NOMO-1 (cell line): ENCODE data around the gene SLIT1.
"Not testable (repeated sequence)": the region's sequence is repeated elsewhere in the genome, so short reads cannot be mapped to it uniquely, and the experiment has no call there.

ENCODE experiments used
- DNase-seq, 2 experiments: peaks; one replicate each; lab custom pipeline; 2025; ENCODE audit not compliant: unreplicated experiment in 2 of 2; lab: John Stamatoyannopoulos, UW

Gene SLIT1

DNA sequence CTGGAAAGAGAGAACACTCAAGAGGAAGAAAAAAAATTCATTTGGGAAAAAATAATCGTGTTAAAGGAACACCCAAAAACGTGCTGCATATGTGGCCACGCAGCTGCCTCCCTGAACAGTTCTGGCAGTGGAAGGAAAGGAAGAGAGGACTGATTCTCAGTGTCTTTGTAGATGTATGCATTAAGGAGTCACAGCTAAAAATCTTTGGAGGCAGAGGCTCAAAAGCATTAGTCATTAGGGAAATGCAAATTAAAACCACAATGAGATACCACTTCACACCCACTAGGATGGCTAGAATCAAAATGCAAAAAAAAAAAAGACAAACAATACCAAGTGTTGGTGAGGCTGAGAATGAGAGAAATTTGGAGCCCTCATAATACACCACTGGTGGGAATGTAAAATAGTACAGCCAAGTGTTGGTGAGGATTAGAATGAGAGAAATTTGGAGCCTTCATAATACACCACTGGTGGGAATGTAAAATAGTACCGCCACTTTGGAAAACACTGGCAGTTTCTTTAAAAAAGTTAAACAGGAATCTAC, 134.7 kb downstream of the SLIT1 start:
- no peak for DNase-seq

DNA sequence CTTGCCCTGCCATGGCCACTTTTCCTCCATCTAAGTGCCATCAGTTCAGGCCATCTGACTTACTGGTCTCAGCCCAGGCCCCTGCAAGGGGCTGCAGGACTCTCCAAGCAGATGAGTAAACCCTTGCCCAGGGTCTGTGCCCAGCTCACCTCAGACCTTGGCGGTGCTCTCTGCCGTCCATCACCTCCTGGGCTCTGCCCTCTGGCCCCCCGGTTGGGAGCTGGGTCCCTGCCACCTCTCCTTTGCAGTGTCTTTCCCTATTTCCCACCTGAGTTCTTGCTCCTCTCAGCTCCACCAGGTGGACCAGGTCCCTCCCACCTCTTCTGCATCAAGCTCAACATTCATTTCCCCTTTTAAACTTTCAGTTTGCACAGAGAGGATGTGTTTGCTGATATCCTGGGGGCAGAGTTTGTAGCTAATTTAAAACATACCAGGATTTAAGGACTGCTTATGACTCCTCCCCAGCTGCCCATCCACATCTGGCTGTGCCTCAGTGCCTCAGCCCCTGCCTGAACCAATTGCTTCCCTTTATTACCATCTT, 135.5 kb downstream of the SLIT1 start:
- DNase-seq = no peak

DNA sequence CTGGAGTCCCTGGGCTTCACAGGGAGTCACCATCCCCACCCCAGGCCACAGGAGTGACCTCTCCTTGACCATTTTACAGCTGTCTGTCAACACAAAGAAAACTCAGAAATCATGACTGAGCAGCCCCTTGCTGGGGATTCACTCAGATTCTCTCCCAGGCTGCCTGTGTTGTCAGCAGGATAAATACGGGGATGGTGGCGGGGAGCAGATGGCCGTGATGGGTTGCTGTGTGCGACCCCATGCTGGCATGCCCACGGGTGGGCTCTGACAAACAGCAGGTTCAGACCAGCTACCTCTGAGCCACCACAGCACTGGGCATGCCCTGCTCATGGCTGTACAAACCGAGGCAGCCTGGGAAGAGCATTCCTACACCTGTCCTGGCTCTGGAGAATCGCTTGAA, 136.1 kb downstream of the SLIT1 start:
- DNase-seq = no peak

DNA sequence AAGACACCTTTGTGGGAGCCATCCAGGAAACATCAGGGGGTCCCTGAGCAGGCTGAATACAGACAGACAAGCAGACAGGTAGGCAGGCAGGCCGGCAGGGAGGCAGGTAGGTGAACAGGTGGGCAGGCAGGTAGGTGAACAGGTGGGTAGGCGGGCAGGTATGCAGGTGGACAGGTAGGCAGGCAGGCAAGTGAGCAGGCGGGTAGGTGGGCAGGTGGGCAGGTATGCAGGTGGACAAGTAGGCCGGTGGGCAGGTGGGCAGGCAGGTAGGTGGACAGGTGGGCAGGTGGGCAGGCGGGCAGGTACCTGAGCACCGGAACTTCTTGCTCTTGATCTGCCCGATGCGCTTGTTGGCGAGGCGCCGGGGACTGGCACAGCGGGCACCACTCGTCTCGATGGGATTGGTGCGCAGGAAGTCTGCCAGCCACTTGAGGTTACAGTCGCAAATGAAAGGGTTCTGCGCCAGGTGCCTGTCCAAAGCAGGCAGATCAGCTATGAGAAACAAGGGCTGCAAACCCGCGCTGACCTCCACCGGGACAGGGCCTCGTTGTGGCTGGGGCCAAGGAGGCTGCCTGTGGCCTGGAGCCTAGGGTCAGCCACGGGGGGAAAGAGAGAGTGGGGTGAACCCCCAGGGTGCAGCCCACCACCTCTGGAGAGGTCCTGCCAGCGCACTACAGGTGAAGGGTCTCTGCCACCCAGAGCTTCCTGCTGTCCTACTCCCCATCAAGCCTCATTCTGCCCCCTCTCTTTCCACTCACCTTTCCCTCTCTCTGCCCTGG, 136.9 kb downstream of the SLIT1 start:
- DNase-seq = no peak

DNA sequence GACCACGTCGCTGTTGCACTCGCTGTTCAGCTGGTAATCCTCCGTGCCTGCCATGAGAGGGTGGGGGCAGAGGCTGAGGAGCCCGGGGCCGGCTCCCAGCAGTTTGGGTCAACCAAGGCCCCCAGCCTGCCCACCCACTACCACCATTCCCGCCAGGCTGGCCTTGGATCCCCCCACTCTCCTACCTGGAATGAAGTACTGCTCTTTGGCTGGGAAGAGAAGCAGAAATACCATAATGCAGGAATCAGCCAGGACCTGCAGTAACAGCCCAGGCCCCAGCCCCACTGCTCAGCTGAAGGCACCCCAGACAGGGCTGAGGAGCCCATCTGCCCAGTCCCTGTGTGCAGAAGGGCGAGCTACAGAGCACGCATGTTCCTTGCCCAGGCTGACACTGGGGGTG, 138.0 kb downstream of the SLIT1 start:
- no peak for DNase-seq

DNA sequence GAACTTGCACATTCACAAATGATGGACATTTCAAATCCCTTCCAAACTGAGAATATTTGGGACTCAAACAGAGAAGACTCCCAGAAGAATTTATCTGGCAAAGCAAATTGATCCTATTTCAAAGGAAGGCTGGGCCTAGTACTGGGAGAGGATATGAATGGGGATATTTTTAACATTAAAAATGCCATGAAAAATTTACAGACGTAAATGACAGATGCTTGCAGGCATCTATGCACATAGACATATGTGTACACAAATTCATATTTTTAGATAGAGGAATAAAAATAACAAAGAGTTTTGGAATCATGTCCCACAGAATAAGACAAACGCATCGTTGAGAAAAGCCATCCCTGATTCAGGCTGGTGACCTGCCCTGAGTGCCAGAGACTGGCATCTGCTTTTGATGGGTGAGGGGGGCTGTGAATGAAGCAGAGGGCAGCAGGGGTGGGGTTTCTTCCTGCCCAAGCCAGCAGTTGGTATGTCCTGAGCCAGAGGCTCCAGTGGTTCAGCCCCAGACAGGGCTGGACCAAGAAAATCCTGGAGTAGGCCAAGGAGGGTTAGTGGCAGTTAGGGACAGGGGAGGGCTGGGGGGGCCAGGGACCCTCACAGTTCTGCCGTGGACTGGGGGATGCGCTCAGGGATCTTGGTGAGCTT, 138.5 kb downstream of the SLIT1 start:
- DNase-seq = no peak

DNA sequence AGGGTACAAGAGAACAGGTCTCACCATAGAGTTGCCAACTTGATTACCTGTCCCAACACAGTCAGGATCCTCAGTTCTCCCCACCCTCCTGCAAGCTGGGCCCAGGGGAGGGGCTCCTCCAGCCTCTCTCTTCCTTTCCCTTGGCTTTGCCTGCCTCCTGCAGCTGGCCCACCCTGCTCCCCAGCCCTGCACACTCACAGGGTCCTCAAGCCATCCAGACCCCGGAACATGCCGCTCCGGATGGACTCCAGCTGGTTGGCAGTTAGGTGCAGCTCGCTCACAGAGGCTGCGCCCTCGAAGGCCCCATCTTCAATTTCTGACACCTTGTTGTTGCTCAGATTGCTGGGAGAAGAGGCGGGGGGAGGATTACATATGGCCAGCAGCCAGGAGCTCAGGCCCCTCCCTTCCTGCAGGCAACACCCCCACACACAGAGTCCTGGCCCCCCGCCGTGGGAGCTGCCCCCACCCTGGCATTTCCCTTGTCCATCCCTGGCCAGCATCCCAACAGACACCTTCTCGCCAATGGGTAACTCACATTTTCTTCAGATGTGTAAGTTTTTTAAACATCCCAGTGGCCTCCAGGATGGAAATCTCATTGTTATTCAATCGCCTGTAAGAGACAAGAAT, 139.2 kb downstream of the SLIT1 start:
- no peak for DNase-seq

DNA sequence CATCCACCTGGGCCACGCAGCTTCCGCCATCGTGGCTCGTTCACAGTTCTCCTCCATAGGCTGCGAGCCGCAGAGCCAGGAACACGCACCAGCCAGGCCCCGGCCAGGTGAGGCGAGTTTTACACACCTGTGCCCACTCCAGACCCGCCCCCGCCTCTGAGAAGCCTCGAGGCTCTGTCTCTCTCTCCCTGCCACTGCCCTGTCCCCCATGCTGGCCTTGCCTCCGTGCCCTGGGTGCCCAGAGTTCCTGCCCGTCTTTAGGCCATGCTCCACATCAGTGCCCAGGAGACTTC, 142.2 kb downstream of the SLIT1 start:
- no peak for DNase-seq

DNA sequence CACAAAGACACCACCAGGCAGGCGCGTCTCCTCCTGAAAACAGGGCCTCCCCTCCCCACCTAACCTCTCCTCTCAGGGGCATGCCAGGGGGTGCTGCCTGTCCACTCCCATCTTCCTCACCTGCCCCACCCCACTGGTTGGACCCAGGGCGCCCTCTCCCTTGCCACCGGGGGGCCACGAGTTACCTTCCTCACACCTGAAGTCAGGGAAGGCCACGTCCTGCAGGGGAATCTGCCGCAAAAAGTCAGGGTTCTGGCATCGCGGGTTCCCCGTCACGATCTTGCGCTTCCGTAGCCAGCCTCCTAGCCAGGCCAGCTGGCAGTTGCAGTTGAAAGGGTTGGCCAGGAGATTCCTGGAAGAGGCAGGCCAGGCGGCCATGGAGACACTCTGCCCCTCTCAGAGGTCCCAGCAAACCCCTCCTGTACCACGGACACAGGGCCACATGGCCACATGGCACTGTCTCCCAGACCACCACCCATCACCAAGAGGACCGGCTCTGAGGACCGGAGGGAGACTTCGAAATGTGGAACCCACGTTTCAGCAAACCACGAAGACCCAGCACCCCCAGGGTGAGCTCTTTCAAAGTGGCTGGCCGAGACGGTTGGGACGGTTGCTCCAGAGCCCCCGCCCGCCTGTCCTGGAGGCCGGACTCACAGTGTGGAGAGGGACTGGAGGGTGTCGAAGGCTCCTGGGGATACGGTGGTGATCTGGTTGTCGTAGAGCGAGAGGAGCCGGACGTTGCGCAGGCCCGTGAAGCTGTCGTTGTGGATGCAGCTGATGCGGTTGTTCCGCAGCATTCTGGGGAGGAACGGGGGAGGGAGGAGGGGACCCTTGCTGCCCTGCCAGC, 142.8 kb downstream of the SLIT1 start:
- DNase-seq = no peak

DNA sequence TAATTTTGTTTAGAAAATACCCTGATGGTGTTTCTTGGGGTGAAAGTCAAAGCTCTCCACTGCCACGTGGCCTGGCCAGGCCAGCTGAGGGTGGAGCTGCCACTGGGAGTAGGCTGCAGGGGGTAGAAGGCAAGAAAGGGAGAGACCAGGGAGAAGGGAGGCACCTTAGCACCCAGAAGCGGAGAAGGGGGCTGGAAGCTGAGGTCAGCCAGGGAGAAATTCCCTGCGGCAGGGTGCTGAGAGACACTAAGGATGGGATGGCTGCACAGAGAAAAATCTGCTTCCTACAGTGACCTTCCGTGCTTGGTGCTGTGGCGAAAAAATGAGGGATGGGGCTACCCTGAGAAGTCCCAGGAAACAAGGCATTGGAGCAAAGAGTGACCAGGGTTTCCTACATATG, 143.7 kb downstream of the SLIT1 start:
- DNase-seq = no peak

DNA sequence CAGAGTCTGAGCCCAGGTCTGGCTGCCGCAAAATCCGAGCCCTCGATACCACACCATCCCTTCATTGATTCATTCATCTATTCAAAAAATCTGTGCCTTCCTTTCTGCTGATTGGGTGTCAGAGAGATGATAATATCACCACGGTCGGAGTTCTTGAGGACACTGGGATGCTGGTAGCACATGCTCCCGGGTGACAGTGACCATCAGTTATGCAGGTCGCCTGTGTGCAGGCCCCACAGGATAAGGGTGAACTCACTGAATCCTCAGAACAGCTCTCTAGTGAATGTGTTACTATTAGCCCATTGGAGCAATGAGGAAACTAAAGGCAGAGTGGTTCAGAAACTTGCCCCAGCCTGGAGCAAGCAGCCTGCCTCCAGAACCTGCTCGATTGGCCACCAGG, 145.1 kb downstream of the SLIT1 start:
- no peak for DNase-seq

DNA sequence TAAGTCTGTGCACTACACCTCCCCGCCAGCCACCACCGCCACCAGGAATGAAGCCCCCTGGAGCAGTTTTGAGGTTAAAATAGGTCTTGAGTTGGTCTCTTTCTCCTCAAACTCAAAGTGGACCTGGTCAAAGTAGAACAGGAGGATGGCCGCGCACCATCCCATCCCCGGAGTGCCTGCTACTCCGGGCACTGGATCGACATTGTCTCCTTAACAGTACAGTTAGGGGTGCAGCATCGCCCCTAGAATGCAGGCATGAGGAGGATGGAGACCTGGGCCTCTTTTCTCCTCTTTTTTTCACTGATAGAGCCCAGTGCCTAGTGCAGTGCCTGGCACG, 145.5 kb downstream of the SLIT1 start:
- DNase-seq = no peak

DNA sequence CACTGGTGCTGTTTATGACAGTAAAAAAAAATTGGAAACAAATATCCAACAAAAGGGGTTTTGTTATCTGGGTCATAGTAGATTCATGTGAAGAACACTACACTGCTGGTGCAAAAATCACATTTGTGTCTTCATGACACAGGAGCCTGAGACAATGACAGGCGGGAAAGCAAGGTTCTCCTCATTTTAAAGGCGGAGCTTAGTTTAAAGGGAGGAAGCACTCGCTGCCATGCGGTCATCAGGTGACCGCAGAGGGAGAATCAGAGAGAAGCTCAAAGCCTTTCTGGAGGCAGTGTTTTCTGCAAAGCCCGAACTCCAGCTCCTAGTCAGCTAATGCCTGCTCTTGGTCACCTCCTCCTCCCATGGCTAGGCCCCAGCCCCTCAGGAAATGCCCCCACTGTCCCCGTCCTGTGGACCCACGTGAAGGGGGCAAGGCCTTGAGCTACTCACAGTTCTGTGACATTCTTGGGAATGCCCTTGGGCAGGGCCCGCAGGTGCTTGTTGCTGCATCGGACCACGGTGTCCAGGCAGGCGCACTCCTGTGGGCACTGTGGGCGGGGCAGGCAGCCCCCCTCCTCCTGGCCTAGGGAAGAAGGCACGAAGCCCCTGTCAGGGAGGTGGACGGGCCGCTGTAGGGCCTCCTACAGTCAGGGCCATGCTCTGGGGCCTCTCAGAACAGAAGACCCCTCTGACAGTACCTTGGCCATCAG, 146.1 kb downstream of the SLIT1 start:
- DNase-seq = no peak

DNA sequence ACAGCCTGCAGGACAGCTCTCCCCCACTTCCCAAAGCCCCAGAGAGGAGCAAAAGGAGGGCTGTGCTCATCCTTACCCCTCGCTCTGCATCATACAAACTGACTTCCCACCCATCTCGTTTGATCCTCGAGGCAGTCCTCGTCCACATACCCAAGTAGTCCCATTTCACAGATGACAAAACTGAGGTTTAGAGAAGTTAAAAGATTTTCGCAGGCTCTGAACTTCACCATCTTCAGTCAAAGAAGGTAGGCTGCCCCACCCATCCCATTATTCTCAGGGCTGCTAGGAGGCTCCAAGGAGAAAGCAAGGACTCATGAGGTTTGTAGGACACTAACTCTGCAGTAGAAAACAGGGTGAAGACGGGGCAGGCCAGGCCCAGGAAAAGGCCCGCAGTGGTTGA, 147.1 kb downstream of the SLIT1 start:
- DNase-seq = no peak

DNA sequence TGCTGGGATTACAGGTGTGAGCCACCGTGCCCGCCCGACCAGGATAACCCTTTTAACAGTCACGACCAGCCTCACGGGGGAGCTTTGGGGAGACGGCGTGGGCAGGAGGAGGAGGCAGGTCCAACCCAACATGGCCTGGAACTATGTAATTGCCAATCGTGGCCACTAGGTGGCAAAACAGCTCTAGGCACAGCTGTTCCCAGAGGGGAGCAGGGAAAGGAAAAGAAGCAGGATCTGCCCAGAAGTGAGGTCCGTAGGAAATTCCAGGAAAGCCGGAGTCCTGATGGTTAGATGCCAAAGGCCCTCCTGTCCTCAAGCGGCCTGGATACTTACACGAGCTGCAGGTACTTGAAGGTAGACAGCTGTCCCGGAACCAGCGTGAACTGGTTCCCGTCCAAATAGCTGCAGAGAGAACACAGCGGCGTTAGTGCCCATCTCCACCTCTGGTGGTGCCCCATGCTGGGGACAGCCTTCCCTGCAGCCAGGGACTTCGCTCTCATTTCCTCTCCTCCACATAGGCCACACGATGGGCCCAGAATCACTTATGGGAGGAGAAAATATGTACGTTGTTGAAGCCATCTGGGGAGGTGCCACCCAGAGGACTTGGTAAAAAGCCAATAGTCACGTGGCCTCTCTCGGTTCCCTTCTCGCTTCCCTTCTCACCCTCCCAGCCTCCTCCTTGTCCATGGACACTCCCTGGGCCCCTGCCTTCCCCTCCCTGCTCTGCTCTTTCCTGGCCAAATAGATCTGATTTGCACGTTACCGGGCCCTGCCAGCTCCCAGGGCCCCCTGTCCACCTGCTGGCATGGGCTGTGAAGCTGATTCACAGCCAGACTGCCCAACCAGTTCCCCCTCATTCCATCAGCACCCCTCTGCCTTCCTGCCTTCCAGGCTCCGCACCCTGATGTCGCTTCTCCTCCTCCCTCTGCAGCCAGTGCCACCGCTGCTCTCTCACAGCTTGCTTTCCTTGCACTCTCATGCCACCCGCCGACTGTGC, 148.1 kb downstream of the SLIT1 start:
- peak; percentile 66 to 76 for DNase-seq

DNA sequence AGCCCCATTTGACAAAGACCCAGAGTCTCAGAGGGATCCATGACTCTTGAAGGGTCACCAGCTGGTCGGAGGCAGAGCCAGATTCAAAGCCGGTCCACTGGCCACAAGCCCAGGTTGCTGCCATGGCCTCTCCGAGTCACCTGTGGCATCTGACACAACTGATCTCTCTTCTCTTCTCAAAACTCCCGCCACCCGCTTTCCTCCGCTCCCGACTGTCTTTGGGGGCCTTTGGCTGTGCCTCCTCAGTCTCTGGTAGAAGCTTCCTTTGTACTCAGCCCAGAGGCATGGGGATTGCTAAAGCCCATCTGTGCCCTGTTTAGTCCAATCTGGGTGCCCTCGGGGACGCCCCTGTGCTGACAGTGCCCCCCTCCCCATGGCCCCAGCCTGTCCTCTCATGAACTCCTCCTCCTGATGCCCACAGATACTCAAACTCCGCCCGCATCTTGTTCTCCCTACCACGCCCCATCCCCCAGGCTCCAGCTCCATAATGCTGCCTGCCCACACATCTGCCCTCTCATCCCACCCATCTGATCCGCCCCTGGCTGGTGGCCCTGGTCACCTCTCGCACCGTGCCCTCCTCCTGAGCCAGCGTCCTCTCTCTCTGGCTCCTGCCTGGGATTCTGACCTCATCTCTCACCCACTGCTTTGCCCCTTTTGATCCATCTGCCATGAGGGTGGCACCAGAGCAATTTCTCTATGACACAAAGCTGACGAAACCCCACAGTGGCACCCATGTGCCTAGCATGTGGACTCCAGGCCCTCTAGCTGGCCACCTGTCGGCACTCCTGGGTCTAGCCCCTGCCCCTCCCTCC, 150.6 kb downstream of the SLIT1 start:
- no peak for DNase-seq

DNA sequence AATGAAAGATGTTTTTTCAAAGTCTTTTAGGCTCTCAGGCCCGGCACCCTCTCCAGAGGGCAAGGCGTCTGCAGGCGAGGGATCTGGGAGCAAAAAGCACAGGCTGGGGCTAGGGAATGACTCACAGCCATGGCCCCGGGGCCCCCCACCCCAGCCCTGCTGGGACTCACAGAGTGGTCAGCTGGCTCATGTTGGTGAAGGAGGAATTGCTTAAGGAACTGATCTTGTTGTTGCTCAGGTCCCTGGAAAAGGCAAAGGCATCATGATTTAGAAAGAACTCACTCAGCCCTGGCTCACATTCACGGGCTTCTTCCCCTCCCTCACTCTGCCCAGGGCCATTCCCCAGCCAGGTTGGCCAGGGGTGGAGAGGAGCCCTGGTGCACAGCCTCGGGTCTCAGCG, 151.5 kb downstream of the SLIT1 start:
- DNase-seq = no peak

DNA sequence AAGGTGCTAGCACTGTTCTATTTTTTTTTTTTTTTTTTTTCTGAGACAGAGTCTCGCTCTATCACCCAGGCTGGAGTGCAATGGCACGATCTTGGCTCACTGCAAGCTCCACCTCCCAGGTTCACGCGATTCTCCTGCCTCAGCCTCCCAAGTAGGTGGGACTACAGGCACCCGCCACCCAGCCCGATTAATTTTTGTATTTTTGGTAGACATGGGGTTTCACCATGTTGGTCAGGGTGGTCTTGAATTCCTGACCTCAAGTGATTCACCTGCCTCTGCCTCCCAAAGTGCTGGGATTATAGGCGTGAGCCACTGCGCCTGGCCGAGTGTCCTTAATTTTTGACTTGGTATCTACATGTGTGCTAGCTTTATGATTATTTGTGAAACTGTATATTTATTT, 151.9 kb downstream of the SLIT1 start:
- DNase-seq = not testable (repeated sequence)
